ENCODE data around the gene PLEKHA6. TPM values are rescaled to one million over a fixed set of nuclear protein-coding genes. Genes with fewer than 3 reads are reported as not detected.

The PLEKHA6 gene
- total RNA-seq, 2 donors from 2014 or later, result 18.1 to 25.7 TPM

- Histone ChIP-seq H3K27ac (peak overlapping the region in 1 of 2 donors; percentile 16), H3K36me3 (no peaks in the 10 kb centered on the region), H3K4me3 (no peak overlapping the region), H3K27me3 (no peaks in the 10 kb centered on the region), H3K4me1 (peaks cover 0 to 17% of the 10 kb centered on the region in 2 donors), H3K9me3 (no peaks in the 10 kb centered on the region)
- no peak for DNase-seq (ENCODE audit: low spot score)
- no peak for TF ChIP-seq CTCF (IDR thresholded peaks at IDR 0.05)
These were observed 21.4 kb downstream of the PLEKHA6 start for GRCh38 chr1:204338360-204338759.

- no peak for TF ChIP-seq CTCF (IDR thresholded peaks at IDR 0.05)
These were observed 22.1 kb downstream of the PLEKHA6 start for GRCh38 chr1:204337583-204337982.

GRCh38 chr1:204337036-204337429 lies 22.7 kb downstream of the PLEKHA6 start:
- Histone ChIP-seq H3K36me3 (no peaks in the 10 kb centered on the region), H3K27me3 (no peaks in the 10 kb centered on the region), H3K27ac (peak overlapping the region in 1 of 2 donors; percentile 23), H3K9me3 (no peaks in the 10 kb centered on the region), H3K4me3 (no peak overlapping the region), H3K4me1 (peaks cover 0 to 22% of the 10 kb centered on the region in 2 donors)
- DNase-seq (ENCODE audit: low spot score), result no peak
- TF ChIP-seq CTCF (IDR thresholded peaks at IDR 0.05), result no peak

More at GRCh38 chr1:204337583-204337982, 22.1 kb downstream of the PLEKHA6 start:
- Histone ChIP-seq H3K27me3 (no peaks in the 10 kb centered on the region), H3K4me1 (peaks cover 0 to 22% of the 10 kb centered on the region in 2 donors), H3K27ac (peak overlapping the region in 1 of 2 donors; percentile 23), H3K4me3 (no peak overlapping the region), H3K36me3 (no peaks in the 10 kb centered on the region), H3K9me3 (no peaks in the 10 kb centered on the region)
- DNase-seq (ENCODE audit: low spot score), result no peak

- Histone ChIP-seq H3K4me3 (no peak overlapping the region), H3K36me3 (no peaks in the 10 kb centered on the region), H3K27ac (no peak overlapping the region), H3K27me3 (no peaks in the 10 kb centered on the region), H3K9me3 (no peaks in the 10 kb centered on the region), H3K4me1 (peaks cover 0 to 22% of the 10 kb centered on the region in 2 donors)
- no peak for DNase-seq (ENCODE audit: low spot score)
- no peak for TF ChIP-seq CTCF (IDR thresholded peaks at IDR 0.05)
These were observed 23.2 kb downstream of the PLEKHA6 start for GRCh38 chr1:204336421-204337035.

GRCh38 chr1:204335533-204335932 lies 24.2 kb downstream of the PLEKHA6 start:
- DNase-seq (ENCODE audit: low spot score), result no peak
- Histone ChIP-seq H3K4me3 (no peak overlapping the region), H3K4me1 (peaks cover 0 to 19% of the 10 kb centered on the region in 2 donors), H3K27me3 (no peaks in the 10 kb centered on the region), H3K9me3 (no peaks in the 10 kb centered on the region), H3K27ac (no peak overlapping the region), H3K36me3 (no peaks in the 10 kb centered on the region)
- TF ChIP-seq CTCF (IDR thresholded peaks at IDR 0.05), result no peak

GRCh38 chr1:204335085-204335484 lies 24.6 kb downstream of the PLEKHA6 start:
- no peaks in the 10 kb centered on the region for H3K27me3 ChIP-seq
- DNase-seq (ENCODE audit: low spot score), result no peak

More at GRCh38 chr1:204335085-204335484, 24.6 kb downstream of the PLEKHA6 start:
- Histone ChIP-seq H3K36me3 (no peaks in the 10 kb centered on the region), H3K4me3 (no peak overlapping the region), H3K9me3 (no peaks in the 10 kb centered on the region), H3K4me1 (peaks cover 0 to 19% of the 10 kb centered on the region in 2 donors), H3K27ac (no peak overlapping the region)
- TF ChIP-seq CTCF (IDR thresholded peaks at IDR 0.05), result no peak
